HG03097 (cell line): ENCODE data around the gene RPRML.
A peak's percentile ranks its signal among the peaks of the same experiment; 100 is the strongest.

ENCODE experiments used
- ATAC-seq: cut with Tn5 transposase; IDR thresholded peaks from one replicate; pipeline ENCODE4 v1.9.1; 2021; ENCODE audit not compliant: unreplicated experiment, low FRiP score

RPRML gene

DNA sequence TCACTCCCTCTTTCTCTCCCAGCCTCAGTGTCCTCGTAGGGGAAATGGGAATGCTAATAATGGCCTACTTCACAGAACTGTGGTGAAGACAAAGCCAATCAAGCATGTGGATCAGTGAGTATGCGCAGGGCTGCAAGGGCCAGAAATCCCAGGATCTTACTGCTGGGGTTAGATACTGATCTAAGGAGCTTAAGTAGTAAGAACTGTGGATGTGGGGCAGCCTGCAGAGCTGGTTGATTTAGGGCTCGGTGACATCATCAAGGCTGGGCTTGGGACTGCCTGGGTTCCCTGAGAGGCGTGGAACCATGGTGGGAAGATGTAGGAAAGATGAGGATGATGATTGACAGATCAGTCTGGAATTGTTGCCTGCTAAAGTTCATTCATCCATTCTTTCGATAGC, 30.5 kb downstream of the RPRML start:
- no peak for ATAC-seq

DNA sequence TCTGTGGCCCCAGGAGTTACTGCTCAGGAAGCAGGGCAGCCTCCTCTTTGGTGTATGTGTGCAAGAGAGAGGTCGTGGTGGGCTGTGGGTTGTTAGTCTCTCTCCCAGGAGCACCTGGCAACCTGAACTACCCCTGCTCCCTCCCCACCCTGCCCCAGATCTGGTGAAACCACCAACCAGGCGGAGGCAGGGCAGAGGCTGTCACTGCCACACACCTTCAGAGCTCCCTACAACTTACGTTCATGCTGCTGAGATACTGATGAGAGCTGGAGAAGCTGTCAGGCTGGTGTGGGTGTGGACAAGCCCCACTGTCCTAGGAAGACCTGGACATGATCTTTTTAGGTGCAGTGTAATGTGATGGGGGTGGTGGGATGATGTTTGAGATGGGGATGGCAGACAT, 31.8 kb downstream of the RPRML start:
- no peak for ATAC-seq

- ATAC-seq, result no peak
These were observed 34.1 kb downstream of the RPRML start for GRCh38 chr17:46944931-46945330.

GRCh38 chr17:46943501-46944393, 35.3 kb downstream of the RPRML start:
- no peak for ATAC-seq

GRCh38 chr17:46943218-46943500, 35.9 kb downstream of the RPRML start:
- ATAC-seq, result no peak

- no peak for ATAC-seq
These were observed 36.4 kb downstream of the RPRML start for GRCh38 chr17:46942441-46943217.

- peak; percentile 80 for ATAC-seq
These were observed 38.2 kb downstream of the RPRML start for GRCh38 chr17:46940692-46941404.

- no peak for ATAC-seq
These were observed 43.3 kb downstream of the RPRML start for GRCh38 chr17:46935658-46936266.

- ATAC-seq, result no peak
These were observed 47.5 kb downstream of the RPRML start for GRCh38 chr17:46931596-46931995.

DNA sequence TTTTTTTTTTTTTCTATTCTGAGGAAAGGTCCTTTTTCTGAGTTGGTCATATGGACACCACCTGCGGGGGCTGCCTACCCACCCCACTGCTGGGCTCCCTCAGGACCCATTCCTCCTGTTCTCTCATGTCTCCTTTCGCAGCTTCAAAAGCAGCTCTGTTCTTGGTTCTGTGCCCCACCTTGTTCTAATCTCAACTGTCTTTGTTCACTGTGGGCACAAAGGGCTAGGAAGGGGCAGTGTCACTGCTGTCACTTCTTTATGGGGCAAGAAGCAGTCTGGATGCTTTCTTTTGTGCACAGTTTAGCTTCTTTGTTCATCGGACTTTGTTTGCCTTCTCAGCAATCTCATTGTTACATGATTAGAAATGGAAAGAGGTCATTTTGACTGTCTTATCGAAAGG, 49.0 kb downstream of the RPRML start:
- ATAC-seq, result no peak

- no peak for ATAC-seq
These were observed 49.6 kb downstream of the RPRML start for GRCh38 chr17:46929413-46929812.

DNA sequence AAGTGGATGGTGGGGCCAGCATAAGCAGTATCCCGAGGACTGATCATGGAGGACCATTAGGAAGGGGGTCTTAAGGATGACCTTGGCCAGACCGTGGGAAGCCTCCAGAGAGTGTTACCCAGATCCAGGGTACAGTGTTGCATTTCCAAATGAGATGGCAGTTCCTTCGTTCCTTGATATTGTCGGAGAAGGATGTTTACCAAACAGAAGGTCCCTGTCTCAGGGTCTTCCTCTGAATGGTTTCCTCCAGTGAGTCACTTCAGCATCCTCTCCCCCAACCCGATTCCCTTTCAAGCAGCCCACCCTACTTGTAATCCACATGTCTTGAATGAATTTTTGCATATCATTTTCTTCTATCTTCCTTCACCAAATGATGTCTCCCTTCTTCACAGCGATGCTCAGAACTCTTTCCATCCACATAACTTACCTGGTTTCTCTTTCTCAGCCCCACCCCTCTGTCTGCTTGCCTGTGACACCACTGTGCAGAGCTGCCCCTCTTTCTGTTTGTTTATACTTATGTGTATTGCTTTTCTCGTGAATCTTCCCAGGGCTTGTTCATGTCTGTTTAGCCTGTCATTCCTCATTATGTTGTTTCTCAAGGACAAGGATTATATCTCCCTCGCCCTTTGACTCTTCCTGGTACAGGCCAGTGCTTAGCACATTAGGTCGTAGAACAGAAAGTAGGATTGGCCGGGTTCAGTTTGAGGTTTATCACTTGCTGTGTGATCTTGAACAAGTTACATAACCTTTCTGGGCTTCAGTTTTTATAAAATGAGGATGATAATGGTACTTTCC, 50.4 kb downstream of the RPRML start:
- no peak for ATAC-seq
